Body of pancreas (tissue), 4 donors: ENCODE data around the gene TIPARP.

ENCODE experiments used
- CTCF ChIP-seq, 7 experiments: fragments of 450-650 bp in 4 of 7; fragments of 200-600 bp in 3 of 7; sonication (generic) in 3 of 7; IDR thresholded peaks; one replicate each; pipeline ENCODE4 v1.5.1; 2016 to 2019; ENCODE audit warnings: antibody characterized with exemption in 7 of 7
- POLR2A ChIP-seq, 3 donors: fragments of 450-650 bp; IDR thresholded peaks; one replicate each; pipeline ENCODE4 v1.6.1; 2016; ENCODE audit warnings: antibody characterized with exemption in 3 of 3, mild to moderate bottlenecking in 2 of 3

GRCh38 chr3:156682963-156683362 lies 8.6 kb downstream of the TIPARP start:
- TF ChIP-seq CTCF (IDR thresholded peaks at IDR 0.05) (no peak), POLR2A (IDR thresholded peaks at IDR 0.05) (no peak)
